SJSA1 (cell line): ENCODE results near the gene PLEKHN1. TPM values are rescaled to one million over a fixed set of nuclear protein-coding genes. Genes with fewer than 3 reads are reported as not detected.
A peak's percentile ranks its signal among the peaks of the same experiment; 100 is the strongest.
"Not testable (repeated sequence)": the region's sequence is repeated elsewhere in the genome, so short reads cannot be mapped to it uniquely, and the experiment has no call there.

Experiments
- DNase-seq, 2 experiments: peaks; one replicate each; pipeline ENCODE4 v3.0.0-alpha.2; 2015 to 2020; ENCODE audit warnings: low spot score in 2 of 2, low read depth in 1 of 2
- H3K27ac ChIP-seq: fragments of 250-450 bp; sonication (Bioruptor Pico); 2 replicates; pipeline ENCODE4 v1.5.1; 2020; ENCODE audit warnings: mild to moderate bottlenecking, moderate library complexity
- H3K27me3 ChIP-seq: fragments of 250-450 bp; sonication (Bioruptor Pico); replicated peaks from 2 replicates; pipeline ENCODE4 v1.5.1; 2020; ENCODE audit warnings: mild to moderate bottlenecking, moderate library complexity
- H3K36me3 ChIP-seq: fragments of 250-450 bp; sonication (Bioruptor Pico); 2 replicates; pipeline ENCODE4 v1.5.1; 2020; ENCODE audit warnings: mild to moderate bottlenecking
- H3K4me1 ChIP-seq: fragments of 250-450 bp; sonication (Bioruptor Pico); replicated peaks from 2 replicates; pipeline ENCODE4 v1.6.1; 2021; ENCODE audit warnings: mild to moderate bottlenecking
- H3K4me3 ChIP-seq: fragments of 250-450 bp; sonication (Bioruptor Pico); 2 replicates; pipeline ENCODE4 v1.5.1; 2020; ENCODE audit warnings: mild to moderate bottlenecking
- H3K9me3 ChIP-seq: fragments of 250-450 bp; sonication (Bioruptor Pico); replicated peaks from 2 replicates; pipeline ENCODE4 v1.5.1; 2020; ENCODE audit warnings: mild to moderate bottlenecking
- total RNA-seq: library from RNA; depleted of rRNA; stranded (reverse); fragments of >200 nt; shearing (Covaris generic); gene quantifications from 2 replicates; pipeline ENCODE4 v1.2.3, GENCODE V29; 2014

Gene PLEKHN1
- total RNA-seq, 1 experiment from 2014 or later, result 0.34 TPM

- peaks cover 19% of the 10 kb centered on the region for H3K27me3 ChIP-seq
- no peak overlapping the region for H3K27ac ChIP-seq
- no peak overlapping the region for H3K4me3 ChIP-seq
- no peaks in the 10 kb centered on the region for H3K36me3 ChIP-seq
- no peak for DNase-seq
- peaks cover 10% of the 10 kb centered on the region for H3K4me1 ChIP-seq
- no peaks in the 10 kb centered on the region; the same call in 1 of the 2 replicates for H3K9me3 ChIP-seq
Measured at GRCh38 chr1:974687-975328, 8.5 kb downstream of the PLEKHN1 start.

- no peak overlapping the region for H3K4me3 ChIP-seq
Measured at GRCh38 chr1:975365-975764, 9.1 kb downstream of the PLEKHN1 start.

GRCh38 chr1:975896-976683 is 9.8 kb downstream of the PLEKHN1 start:
- Histone ChIP-seq H3K4me1 (peaks cover 10% of the 10 kb centered on the region), H3K4me3 (peak overlapping the region; percentile 27), H3K9me3 (no peaks in the 10 kb centered on the region; the same call in 1 of the 2 replicates), H3K27ac (no peak overlapping the region), H3K36me3 (no peaks in the 10 kb centered on the region), H3K27me3 (peaks cover 11% of the 10 kb centered on the region)
- peak; percentile 76 to 83 for DNase-seq

More at GRCh38 chr1:975365-975764, 9.1 kb downstream of the PLEKHN1 start:
- H3K9me3 ChIP-seq, result no peaks in the 10 kb centered on the region; the same call in 1 of the 2 replicates
- peaks cover 10% of the 10 kb centered on the region for H3K4me1 ChIP-seq
- H3K27ac ChIP-seq, result no peak overlapping the region
- DNase-seq, result no peak
- H3K36me3 ChIP-seq, result no peaks in the 10 kb centered on the region
- peaks cover 15% of the 10 kb centered on the region for H3K27me3 ChIP-seq

- not testable (repeated sequence) for H3K9me3 ChIP-seq, DNase-seq, H3K36me3 ChIP-seq, H3K27ac ChIP-seq, H3K27me3 ChIP-seq, H3K4me3 ChIP-seq, H3K4me1 ChIP-seq
Measured at GRCh38 chr1:976791-977190, 10.5 kb downstream of the PLEKHN1 start.

GRCh38 chr1:978069-978834 is 12.0 kb downstream of the PLEKHN1 start:
- Histone ChIP-seq H3K9me3 (no peaks in the 10 kb centered on the region; the same call in 1 of the 2 replicates), H3K27ac (no peak overlapping the region), H3K4me1 (peaks cover 13% of the 10 kb centered on the region), H3K4me3 (no peak overlapping the region), H3K36me3 (no peaks in the 10 kb centered on the region), H3K27me3 (peaks cover 12% of the 10 kb centered on the region)
- DNase-seq, result no peak

GRCh38 chr1:978835-979743 is 12.8 kb downstream of the PLEKHN1 start:
- peaks cover 19% of the 10 kb centered on the region for H3K27me3 ChIP-seq
- DNase-seq, result no peak
- H3K9me3 ChIP-seq, result no peaks in the 10 kb centered on the region; the same call in 1 of the 2 replicates

GRCh38 chr1:979744-980072 is 13.4 kb downstream of the PLEKHN1 start:
- no peak for DNase-seq
- H3K27me3 ChIP-seq, result peaks cover 21% of the 10 kb centered on the region

More at GRCh38 chr1:978835-979743, 12.8 kb downstream of the PLEKHN1 start:
- Histone ChIP-seq H3K4me3 (no peak overlapping the region), H3K27ac (no peak overlapping the region), H3K4me1 (peaks cover 17% of the 10 kb centered on the region), H3K36me3 (no peaks in the 10 kb centered on the region)

GRCh38 chr1:980137-980571 is 13.9 kb downstream of the PLEKHN1 start:
- Histone ChIP-seq H3K36me3 (no peaks in the 10 kb centered on the region), H3K27me3 (peaks cover 23% of the 10 kb centered on the region), H3K9me3 (no peaks in the 10 kb centered on the region; the same call in 1 of the 2 replicates), H3K27ac (no peak overlapping the region), H3K4me3 (no peak overlapping the region), H3K4me1 (peaks cover 17% of the 10 kb centered on the region)
- no peak for DNase-seq

More at GRCh38 chr1:979744-980072, 13.4 kb downstream of the PLEKHN1 start:
- peaks cover 17% of the 10 kb centered on the region for H3K4me1 ChIP-seq
- H3K9me3 ChIP-seq, result no peaks in the 10 kb centered on the region; the same call in 1 of the 2 replicates
- H3K36me3 ChIP-seq, result no peaks in the 10 kb centered on the region
- H3K4me3 ChIP-seq, result no peak overlapping the region
- no peak overlapping the region for H3K27ac ChIP-seq

- no peaks in the 10 kb centered on the region for H3K36me3 ChIP-seq
- no peak for DNase-seq
- H3K4me1 ChIP-seq, result peaks cover 13% of the 10 kb centered on the region
- H3K27me3 ChIP-seq, result peaks cover 23% of the 10 kb centered on the region
- no peak overlapping the region for H3K4me3 ChIP-seq
- H3K9me3 ChIP-seq, result no peaks in the 10 kb centered on the region; the same call in 1 of the 2 replicates
- H3K27ac ChIP-seq, result no peak overlapping the region
Measured at GRCh38 chr1:980602-981395, 14.5 kb downstream of the PLEKHN1 start.

GRCh38 chr1:981491-981954 is 15.2 kb downstream of the PLEKHN1 start:
- H3K36me3 ChIP-seq, result no peaks in the 10 kb centered on the region
- no peak overlapping the region for H3K4me3 ChIP-seq
- peaks cover 7% of the 10 kb centered on the region for H3K4me1 ChIP-seq
- no peak for DNase-seq
- no peaks in the 10 kb centered on the region; the same call in 1 of the 2 replicates for H3K9me3 ChIP-seq
- peaks cover 23% of the 10 kb centered on the region for H3K27me3 ChIP-seq
- H3K27ac ChIP-seq, result no peak overlapping the region

GRCh38 chr1:981955-982558 is 15.8 kb downstream of the PLEKHN1 start, which contains the start of gene PERM1:
PERM1 (minus strand) TSS chr1:982093; CDS start chr1:981029, 1,064 bp downstream.
- Histone ChIP-seq H3K9me3 (no peaks in the 10 kb centered on the region; the same call in 1 of the 2 replicates), H3K36me3 (no peaks in the 10 kb centered on the region), H3K27me3 (peaks cover 23% of the 10 kb centered on the region), H3K4me3 (no peak within 1 kb of the TSS), H3K4me1 (peaks cover 7% of the 10 kb centered on the region), H3K27ac (no peak within 1 kb of the TSS)
- no peak for DNase-seq
